GM12878 (cell line): Measurements from ENCODE around the gene FAF1.

Experiments
- BACH1 ChIP-seq: fragments of 450-650 bp; IDR thresholded peaks from 2 replicates; pipeline ENCODE4 v1.6.1; 2017; ENCODE audit warnings: mild to moderate bottlenecking, borderline replicate concordance
- DPF2 ChIP-seq: fragments of 450-650 bp; IDR thresholded peaks from 2 replicates; pipeline ENCODE4 v1.6.1; 2017; ENCODE audit warnings: mild to moderate bottlenecking
- FOS ChIP-seq: IDR thresholded peaks from 3 replicates; pipeline ENCODE4 v1.6.1; 2011; ENCODE audit warnings: borderline replicate concordance; ENCODE audit not compliant: insufficient read length; ENCODE audit errors: extremely low read depth
- NFIC ChIP-seq: IDR thresholded peaks from 2 replicates; pipeline ENCODE4 v1.6.1; 2012; ENCODE audit warnings: low read depth, mild to moderate bottlenecking, inconsistent platforms, low read length, moderate library complexity
- NFXL1 ChIP-seq: fragments of 450-650 bp; IDR thresholded peaks from 2 replicates; pipeline ENCODE4 v1.6.1; 2017; ENCODE audit warnings: antibody characterized with exemption, mild to moderate bottlenecking, borderline replicate concordance
- NKRF ChIP-seq: fragments of 450-650 bp; conservative IDR thresholded peaks from 2 replicates; pipeline ENCODE4 v1.6.1; 2017; ENCODE audit warnings: mild to moderate bottlenecking, moderate library complexity
- RAD21 ChIP-seq: IDR thresholded peaks from 2 replicates; pipeline ENCODE4 v1.6.1; 2011; ENCODE audit warnings: mild to moderate bottlenecking, low read depth, low read length, moderate library complexity; ENCODE audit not compliant: insufficient read depth
- REST ChIP-seq: IDR thresholded peaks from 2 replicates; pipeline ENCODE4 v1.6.1; 2012; ENCODE audit warnings: mild to moderate bottlenecking, low read depth, low read length
- SIN3A ChIP-seq: IDR thresholded peaks from 2 replicates; pipeline ENCODE4 v1.6.1; 2012; ENCODE audit warnings: low read depth, low read length, improper control_type of control experiment
- USF1 ChIP-seq: IDR thresholded peaks from 2 replicates; pipeline ENCODE4 v1.6.1; 2011; ENCODE audit warnings: borderline replicate concordance, low read depth, mild to moderate bottlenecking, moderate library complexity, mixed read lengths, low read length; ENCODE audit not compliant: insufficient read depth; ENCODE audit errors: extremely low read length
- TF ChIP-seq, protein P1 (sequence below): fragments of 450-650 bp; IDR thresholded peaks from 2 replicates; pipeline ENCODE4 v1.6.1; 2017; ENCODE audit warnings: mild to moderate bottlenecking, moderate library complexity
- TF ChIP-seq, protein P2 (sequence below), 3 experiments: IDR thresholded peaks in 2 of 3; conservative IDR thresholded peaks in 1 of 3; 2 replicates each; pipeline ENCODE4 v1.5.1; 2011; ENCODE audit warnings: low read depth in 3 of 3, low read length in 3 of 3, mild to moderate bottlenecking in 3 of 3, control low read depth in 2 of 3, moderate library complexity in 2 of 3, inconsistent platforms in 1 of 3, mixed read lengths in 1 of 3; ENCODE audit not compliant: control insufficient read depth in 2 of 3, insufficient read depth in 1 of 3; ENCODE audit errors: extremely low read depth in 1 of 3
- TF ChIP-seq, protein P3 (sequence below): IDR thresholded peaks from 2 replicates; pipeline ENCODE4 v1.6.1; 2012; ENCODE audit warnings: low read depth, low read length, improper control_type of control experiment

DNA sequence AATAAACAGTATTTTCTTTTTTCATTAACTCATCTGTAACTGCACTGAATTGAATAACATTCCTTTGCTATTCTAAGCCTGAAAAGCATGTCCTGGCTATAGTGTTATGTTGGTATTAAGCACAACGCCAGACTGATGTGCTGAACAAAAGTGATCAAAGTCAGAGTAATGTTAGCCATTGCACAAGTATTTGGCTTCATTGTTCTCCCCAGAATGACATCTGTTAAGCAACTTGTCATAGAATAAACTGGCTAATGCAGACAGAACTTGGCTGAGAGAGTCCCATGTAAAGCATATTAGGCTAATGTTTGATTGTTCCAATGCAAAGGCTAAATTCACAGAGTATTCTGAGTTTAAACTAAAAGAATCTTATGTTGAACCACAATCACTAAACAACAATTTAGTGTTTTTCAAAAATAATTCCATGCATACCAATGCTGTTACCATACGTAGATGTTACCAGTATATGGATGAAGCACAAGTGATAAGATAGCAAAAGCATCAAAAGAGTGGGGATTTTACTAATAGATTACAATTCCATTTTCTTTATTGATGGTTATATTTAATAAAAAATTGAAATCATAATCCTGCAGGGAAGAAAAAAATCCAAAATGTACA lies 301.5 kb downstream of the FAF1 start:
- TF ChIP-seq USF1 = no peak
- TF ChIP-seq FOS = no peak
- TF ChIP-seq, protein P1, sequence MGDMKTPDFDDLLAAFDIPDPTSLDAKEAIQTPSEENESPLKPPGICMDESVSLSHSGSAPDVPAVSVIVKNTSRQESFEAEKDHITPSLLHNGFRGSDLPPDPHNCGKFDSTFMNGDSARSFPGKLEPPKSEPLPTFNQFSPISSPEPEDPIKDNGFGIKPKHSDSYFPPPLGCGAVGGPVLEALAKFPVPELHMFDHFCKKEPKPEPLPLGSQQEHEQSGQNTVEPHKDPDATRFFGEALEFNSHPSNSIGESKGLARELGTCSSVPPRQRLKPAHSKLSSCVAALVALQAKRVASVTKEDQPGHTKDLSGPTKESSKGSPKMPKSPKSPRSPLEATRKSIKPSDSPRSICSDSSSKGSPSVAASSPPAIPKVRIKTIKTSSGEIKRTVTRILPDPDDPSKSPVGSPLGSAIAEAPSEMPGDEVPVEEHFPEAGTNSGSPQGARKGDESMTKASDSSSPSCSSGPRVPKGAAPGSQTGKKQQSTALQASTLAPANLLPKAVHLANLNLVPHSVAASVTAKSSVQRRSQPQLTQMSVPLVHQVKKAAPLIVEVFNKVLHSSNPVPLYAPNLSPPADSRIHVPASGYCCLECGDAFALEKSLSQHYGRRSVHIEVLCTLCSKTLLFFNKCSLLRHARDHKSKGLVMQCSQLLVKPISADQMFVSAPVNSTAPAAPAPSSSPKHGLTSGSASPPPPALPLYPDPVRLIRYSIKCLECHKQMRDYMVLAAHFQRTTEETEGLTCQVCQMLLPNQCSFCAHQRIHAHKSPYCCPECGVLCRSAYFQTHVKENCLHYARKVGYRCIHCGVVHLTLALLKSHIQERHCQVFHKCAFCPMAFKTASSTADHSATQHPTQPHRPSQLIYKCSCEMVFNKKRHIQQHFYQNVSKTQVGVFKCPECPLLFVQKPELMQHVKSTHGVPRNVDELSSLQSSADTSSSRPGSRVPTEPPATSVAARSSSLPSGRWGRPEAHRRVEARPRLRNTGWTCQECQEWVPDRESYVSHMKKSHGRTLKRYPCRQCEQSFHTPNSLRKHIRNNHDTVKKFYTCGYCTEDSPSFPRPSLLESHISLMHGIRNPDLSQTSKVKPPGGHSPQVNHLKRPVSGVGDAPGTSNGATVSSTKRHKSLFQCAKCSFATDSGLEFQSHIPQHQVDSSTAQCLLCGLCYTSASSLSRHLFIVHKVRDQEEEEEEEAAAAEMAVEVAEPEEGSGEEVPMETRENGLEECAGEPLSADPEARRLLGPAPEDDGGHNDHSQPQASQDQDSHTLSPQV = no peak
- TF ChIP-seq BACH1 = no peak
- TF ChIP-seq, protein P2, sequence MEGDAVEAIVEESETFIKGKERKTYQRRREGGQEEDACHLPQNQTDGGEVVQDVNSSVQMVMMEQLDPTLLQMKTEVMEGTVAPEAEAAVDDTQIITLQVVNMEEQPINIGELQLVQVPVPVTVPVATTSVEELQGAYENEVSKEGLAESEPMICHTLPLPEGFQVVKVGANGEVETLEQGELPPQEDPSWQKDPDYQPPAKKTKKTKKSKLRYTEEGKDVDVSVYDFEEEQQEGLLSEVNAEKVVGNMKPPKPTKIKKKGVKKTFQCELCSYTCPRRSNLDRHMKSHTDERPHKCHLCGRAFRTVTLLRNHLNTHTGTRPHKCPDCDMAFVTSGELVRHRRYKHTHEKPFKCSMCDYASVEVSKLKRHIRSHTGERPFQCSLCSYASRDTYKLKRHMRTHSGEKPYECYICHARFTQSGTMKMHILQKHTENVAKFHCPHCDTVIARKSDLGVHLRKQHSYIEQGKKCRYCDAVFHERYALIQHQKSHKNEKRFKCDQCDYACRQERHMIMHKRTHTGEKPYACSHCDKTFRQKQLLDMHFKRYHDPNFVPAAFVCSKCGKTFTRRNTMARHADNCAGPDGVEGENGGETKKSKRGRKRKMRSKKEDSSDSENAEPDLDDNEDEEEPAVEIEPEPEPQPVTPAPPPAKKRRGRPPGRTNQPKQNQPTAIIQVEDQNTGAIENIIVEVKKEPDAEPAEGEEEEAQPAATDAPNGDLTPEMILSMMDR (IDR thresholded peaks at IDR 0.05 in 2 of 3, conservative IDR thresholded peaks at IDR 0.05 in 1 of 3; ENCODE audit: control insufficient read depth in 2 of 3, extremely low read depth in 1 of 3, insufficient read depth in 1 of 3, low read depth in 3 of 3, low read length in 3 of 3) = no peak
- TF ChIP-seq SIN3A = no peak
- TF ChIP-seq NFXL1 = no peak
- no peak for TF ChIP-seq REST
- no peak for TF ChIP-seq NKRF
- no peak for TF ChIP-seq DPF2
- no peak for TF ChIP-seq RAD21
- no peak for TF ChIP-seq NFIC
- TF ChIP-seq, protein P3, sequence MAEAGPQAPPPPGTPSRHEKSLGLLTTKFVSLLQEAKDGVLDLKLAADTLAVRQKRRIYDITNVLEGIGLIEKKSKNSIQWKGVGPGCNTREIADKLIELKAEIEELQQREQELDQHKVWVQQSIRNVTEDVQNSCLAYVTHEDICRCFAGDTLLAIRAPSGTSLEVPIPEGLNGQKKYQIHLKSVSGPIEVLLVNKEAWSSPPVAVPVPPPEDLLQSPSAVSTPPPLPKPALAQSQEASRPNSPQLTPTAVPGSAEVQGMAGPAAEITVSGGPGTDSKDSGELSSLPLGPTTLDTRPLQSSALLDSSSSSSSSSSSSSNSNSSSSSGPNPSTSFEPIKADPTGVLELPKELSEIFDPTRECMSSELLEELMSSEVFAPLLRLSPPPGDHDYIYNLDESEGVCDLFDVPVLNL = no peak
